Cerebellar nuclear complex (tissue), 1 donor: ENCODE data around the gene AMN.

ENCODE experiments used
- DNase-seq, 2 experiments: peaks; one replicate each; lab custom pipeline; 2025; lab: John Stamatoyannopoulos, UW

Gene AMN

GRCh38 chr14:102966681-102967505 is 44.4 kb downstream of the AMN start:
- DNase-seq, result no peak

GRCh38 chr14:102967506-102967795 is 45.0 kb downstream of the AMN start:
- DNase-seq, result no peak

GRCh38 chr14:102968306-102968705 is 45.8 kb downstream of the AMN start:
- no peak for DNase-seq

- peak in 1 of 2 experiments; percentile 4 for DNase-seq
Observed at GRCh38 chr14:102969060-102969791, 46.8 kb downstream of the AMN start.

GRCh38 chr14:102969901-102970300 is 47.4 kb downstream of the AMN start:
- DNase-seq, result no peak

DNA sequence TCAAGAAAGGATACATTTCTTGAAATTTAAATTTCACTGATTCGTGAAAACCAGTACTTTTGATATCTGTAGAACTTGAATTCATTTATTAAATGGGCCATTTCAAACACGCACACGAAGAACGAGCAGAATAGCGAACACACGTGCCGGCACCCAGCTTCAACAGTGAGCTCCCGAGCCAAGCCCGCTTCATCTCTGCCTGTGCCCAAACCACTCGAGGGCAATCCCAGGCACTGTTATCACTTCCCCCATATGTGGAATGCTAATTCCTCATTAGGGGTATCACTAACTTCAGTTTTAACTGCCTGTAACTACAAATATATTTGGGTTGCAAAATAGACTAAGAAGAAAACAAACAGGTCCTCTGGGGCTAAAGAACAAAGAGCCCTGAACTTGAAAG is 48.0 kb downstream of the AMN start:
- DNase-seq, result no peak

DNA sequence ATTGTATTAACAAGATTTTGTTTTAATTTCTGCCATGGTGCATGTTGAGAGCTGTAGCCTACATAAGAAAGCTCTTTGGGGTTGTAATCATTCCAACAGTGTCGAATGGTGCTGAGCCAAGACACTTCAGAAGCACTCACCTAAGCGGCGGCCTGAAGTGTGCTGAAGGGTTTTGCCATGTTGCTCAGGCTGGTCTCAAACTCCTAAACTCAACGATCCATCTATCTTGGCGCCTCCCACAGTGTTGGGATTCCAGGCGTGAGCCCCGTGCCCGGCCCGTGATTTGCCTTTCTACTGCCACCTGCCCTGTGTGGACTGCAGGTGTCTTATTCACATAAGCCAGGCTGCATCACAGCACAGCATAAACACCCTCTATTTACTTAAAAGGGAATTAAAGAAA is 48.9 kb downstream of the AMN start:
- DNase-seq, result no peak

DNA sequence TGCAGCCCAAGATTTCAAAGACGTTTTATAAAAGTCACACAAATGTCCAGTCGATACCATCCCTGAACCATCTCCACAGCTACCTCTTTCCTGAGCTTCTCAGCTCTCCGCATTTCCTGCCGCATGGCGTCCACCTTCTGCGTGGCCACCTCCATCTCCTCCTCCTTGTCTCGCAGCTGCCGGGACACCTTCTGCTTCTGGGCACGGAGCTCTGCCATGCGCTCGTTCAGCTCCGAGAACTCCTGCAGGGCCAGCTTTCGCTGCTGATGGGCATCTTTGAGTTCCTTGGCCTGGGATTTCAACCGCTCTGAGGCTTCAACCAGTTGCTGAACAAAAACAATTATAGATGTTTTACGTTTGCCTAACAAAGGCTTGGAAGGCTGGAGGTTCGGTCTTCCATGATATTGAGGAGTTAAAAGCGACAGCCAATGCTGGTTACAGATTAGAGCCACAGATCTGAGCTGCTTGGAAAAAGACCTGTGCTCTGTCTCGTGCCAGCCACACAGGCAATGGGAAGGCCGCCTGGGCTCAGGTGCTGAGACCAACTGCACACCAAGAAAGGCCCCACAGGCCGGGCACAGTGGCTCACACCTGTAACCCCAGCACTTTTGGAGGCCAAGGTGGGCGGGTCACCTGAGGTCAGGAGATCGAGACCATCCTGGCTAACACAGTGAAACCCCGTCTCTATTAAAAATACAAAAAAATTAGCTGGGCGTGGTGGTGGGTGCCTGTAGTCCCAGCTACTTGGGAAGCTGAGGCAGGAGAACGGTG is 49.6 kb downstream of the AMN start:
- DNase-seq, result peak in 1 of 2 experiments; percentile 39

GRCh38 chr14:102973706-102974285 is 51.3 kb downstream of the AMN start:
- no peak for DNase-seq

- DNase-seq, result no peak
Observed at GRCh38 chr14:102975662-102976061, 53.2 kb downstream of the AMN start.

- no peak for DNase-seq
Observed at GRCh38 chr14:102977475-102977874, 55.0 kb downstream of the AMN start.

DNA sequence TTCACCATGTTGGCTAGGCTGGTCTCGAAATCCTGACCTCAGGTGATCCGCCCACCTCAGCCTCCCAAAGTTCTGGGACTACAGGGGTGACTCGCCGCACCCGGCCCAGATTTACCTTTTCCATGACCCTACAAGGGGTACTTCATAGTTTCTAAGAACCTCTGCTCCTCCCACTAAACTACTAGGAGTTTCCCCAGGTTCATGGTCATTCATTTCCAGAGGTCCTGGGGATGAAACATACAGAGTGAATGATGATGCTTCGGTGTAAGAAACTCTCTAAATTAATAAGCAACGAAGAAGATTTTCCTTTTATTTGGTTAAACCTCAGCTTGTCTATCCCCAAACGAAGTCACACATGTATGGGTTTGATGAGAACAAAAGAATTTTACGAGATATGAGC is 56.9 kb downstream of the AMN start:
- DNase-seq, result no peak

- no peak for DNase-seq
Observed at GRCh38 chr14:102980409-102980810, 57.9 kb downstream of the AMN start.
